ENCODE results near the gene MAP7D3. TPM values are rescaled to one million over a fixed set of nuclear protein-coding genes. Genes with fewer than 3 reads are reported as not detected.

Gene MAP7D3
- polyA plus RNA-seq, 3 donors = 14.2 to 16.7 (median 15.8) TPM

DNA sequence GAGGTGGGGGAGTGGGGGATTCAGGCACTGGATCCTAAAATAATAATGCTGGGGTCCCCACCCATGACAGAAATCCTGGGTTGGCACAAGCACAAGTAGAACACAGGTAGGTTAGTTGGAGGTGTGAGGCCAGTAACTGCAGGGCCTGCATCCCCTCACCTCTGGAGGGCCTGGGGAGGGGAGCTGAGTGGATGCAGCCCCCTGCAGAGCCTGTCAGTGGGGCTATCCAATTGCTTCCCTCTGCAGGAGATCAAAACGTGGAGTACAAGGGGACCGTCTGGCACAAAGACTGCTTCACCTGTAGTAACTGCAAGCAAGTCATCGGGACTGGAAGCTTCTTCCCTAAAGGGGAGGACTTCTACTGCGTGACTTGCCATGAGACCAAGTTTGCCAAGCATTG, 43.7 kb downstream of the MAP7D3 start:
- DNase-seq = no peak

DNA sequence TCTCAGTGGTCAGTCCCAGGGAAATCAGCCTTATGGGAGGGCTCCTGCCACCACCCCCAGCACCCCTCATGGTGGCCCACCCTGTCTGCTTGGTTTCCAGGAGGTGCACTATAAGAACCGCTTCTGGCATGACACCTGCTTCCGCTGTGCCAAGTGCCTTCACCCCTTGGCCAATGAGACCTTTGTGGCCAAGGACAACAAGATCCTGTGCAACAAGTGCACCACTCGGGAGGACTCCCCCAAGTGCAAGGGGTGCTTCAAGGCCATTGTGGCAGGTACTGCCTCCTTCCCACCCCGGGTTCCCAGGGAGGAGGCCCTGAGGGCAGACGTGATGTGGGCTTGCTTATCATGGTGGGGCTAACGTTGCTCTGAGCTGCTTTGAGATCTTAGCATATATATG, 44.3 kb downstream of the MAP7D3 start:
- no peak for DNase-seq

GRCh38 chrX:136205882-136206380, 45.3 kb downstream of the MAP7D3 start:
- no peak for DNase-seq

- DNase-seq = no peak
Observed at GRCh38 chrX:136204571-136204970, 46.6 kb downstream of the MAP7D3 start.

- no peak for DNase-seq
Observed at GRCh38 chrX:136203951-136204350, 47.2 kb downstream of the MAP7D3 start.

DNA sequence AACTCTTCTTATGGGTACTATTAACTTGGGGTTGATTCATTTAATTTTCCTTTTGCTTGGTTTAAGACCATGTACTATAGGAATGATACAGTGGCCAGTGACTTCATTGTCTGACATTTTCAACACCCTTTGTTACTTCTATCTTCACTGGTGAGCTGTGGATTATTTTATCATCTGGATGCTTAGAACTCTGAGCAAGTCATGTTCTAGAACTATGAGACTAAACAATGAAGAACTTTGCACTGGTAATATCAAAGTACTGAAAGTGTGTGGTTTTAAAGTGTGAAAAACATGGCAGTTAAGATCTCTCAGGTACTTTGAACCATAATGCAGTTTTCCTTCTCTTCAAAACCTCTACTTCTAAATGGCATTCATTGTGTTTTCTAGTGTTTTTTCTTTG, 47.8 kb downstream of the MAP7D3 start:
- DNase-seq = no peak

DNA sequence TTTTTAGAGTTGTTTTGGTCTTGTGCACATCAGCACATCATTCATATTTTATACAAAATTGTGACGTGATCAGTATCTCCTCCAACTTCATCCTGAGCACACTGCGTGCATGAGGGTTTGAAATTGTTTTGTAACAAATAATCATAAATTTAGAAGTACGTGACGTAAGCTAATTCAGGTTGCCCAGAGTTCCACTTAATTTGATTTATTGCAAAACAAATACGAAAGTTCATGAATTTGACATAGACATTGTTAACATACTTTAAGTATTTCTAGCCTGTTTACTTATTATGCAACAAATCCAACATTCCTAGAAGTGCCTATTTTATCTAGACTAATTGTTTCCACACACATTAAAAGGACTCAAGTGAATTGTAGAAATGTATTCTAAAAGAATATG, 48.3 kb downstream of the MAP7D3 start:
- no peak for DNase-seq

DNA sequence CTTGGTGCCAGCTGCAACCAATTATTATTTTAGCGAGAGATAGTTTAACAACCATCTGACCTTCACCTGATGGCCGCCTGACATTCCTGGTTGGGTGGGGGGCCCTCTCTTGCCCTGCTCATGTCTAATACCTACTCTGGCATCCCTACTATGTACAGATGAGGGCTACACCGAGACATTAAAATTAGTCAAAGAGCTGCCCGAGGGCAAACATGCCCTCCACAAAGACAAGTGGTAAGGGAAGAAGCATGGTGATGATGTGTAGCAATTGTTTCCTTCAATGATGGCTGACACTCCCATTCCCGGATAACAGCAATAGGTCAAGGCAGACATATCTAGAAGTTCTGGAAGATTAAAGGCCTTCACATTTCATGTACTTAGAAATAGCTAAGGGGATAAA, 49.6 kb downstream of the MAP7D3 start:
- DNase-seq = no peak

DNA sequence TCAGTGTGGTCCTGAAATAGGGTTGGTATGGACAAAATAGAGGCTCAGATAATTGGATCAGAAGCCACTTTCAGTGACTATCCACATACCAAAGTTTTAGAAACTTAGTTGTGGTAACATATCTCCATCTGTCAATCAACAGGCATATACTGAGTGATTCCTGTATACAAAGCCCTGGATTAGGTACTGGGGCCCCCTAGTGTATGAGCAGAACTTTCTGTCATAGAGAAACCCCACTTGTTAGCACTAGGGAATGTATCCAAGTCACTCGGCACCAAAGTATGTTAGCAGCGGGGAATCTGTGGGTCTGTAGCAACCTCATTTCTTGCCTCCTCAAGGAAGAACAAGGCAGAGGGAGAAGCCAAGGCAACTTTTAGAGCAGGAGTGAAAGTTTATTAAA, 50.7 kb downstream of the MAP7D3 start:
- DNase-seq = no peak

GRCh38 chrX:136199365-136199764, 51.8 kb downstream of the MAP7D3 start:
- DNase-seq = no peak

DNA sequence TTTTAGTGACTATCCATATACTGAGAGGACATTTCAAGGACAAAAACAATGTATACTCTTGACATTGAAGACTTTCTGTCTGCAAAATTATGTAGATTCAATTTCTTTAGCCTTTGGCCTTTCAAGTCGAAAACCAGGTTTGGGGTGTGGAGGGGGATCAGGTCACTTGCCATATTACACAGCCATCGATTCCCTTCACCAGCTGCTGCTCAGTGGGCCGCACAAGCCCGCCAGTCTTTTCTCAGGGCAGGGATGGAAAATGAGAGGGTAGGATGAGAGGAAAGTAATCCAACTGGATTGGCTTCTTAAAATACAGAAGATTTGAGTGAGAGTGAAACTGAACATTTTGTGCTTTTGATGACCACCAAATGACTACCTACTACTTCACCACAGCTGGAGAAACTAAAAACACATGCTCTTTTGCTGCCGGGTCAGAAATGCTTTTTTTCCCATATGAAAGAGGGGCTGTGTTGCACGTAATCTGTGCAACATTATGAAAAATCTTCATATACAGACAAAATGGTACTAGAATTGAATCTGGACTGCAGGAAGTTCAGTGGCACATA, 52.4 kb downstream of the MAP7D3 start:
- DNase-seq = no peak

DNA sequence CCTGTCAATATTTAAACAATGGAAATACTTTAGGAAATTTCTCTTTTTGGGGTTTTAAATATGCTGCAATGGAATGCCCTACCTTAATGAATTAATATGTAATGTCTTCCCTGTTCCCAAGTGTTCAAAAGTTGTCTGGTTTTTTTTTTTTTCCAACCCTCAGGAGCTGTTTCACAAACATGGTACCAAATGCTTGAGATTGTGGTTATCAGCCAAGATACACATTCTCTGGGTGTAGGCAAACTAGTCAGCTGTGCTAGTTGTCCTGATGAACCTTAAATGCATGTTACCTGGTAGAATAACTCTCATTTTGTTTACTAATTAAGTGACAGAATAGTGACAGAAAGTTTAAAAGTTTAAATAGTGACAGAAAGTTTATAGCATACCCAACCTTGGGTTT, 53.2 kb downstream of the MAP7D3 start:
- no peak for DNase-seq

GRCh38 chrX:136196691-136197155, 54.5 kb downstream of the MAP7D3 start:
- no peak for DNase-seq

- DNase-seq = no peak
Observed at GRCh38 chrX:136195247-136195646, 56.0 kb downstream of the MAP7D3 start.

DNA sequence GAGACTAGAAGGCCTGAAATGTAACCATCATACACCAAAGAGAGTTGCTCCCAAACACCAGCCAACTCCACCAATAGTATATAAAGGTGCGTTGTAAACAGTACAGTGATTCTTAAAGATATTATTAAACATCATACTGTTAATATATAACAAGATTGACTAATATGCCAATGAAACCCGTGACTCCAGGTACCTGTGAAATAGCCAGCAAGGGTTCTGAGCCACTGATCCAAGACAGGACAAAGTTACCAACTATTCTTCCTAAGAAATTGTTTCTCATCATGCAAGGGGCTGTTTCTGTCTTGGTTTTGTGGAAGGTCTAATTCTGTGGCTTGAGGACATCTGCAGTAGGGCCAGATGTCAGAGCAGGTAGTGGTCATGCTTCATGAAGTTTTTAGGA, 56.7 kb downstream of the MAP7D3 start:
- no peak for DNase-seq

- no peak for DNase-seq
Observed at GRCh38 chrX:136193771-136194170, 57.4 kb downstream of the MAP7D3 start.

GRCh38 chrX:136192839-136193414, 58.3 kb downstream of the MAP7D3 start:
- DNase-seq = no peak

GRCh38 chrX:136192135-136192534, 59.1 kb downstream of the MAP7D3 start:
- DNase-seq = no peak

GRCh38 chrX:136191171-136191570, 60.0 kb downstream of the MAP7D3 start:
- no peak for DNase-seq

DNA sequence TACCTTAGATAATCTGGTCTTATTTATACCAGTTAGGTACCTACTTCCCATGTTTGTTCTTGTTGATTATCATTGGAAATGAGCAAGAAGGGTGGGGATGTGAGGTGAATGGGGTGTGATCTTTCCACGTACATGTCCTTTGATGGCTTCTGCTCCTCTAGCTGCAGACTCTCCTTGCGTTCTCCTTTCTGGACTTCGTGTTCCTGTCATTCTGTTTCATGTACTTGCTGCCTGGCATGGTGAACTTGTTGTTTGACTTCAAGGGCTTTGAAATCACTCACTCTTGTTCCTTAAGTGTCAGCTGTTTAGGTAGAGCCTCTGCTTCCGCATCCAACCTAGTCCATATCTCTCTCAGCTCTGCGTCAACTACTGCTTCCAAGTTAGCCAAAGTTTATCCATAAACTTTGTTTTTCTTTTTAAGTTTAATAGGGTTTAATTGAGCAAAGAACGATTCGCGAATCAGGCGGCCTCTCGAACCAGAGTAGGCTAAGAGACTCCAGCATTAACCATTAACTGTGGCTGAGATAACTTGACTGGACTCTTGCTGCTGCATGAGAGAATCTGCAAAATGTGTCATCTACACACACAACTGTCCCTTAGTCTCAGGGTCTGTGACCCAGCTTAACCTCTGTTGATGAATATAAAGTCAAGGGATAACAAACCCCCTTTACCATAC, 61.0 kb downstream of the MAP7D3 start:
- no peak for DNase-seq

GRCh38 chrX:136189222-136189621, 62.0 kb downstream of the MAP7D3 start:
- no peak for DNase-seq

DNA sequence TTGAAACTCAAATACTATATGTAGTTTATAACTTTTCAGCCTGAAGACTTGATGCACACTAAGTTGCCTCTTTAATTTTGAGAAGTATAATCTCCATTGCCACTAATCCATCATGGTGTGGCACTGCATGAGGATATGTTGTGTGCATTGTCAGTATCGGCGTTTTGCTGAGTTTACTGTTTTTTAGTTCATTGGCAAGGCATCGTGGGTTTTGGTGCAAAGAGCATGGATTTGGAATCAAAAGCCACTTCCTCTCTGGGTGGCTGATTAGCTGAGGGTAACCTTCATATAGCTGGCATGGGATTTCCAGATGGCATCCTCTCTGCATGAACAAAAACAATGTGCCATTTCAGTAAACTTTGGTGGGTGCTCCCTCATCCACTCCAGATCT, 65.2 kb downstream of the MAP7D3 start:
- DNase-seq = no peak

- DNase-seq = no peak
Observed at GRCh38 chrX:136185401-136186022, 65.7 kb downstream of the MAP7D3 start.
